ENCODE data around the gene SLC2A13.

- TF ChIP-seq CTCF (IDR thresholded peaks at IDR 0.05) (peak in 5 of 6 experiments; percentile 71 to 79 (median 73)), EP300 (IDR thresholded peaks at IDR 0.05) (no peak)
Observed at GRCh38 chr12:40010899-40011774, 94.7 kb downstream of the SLC2A13 start.

Data from upper lobe of left lung (tissue), 4 donors.